ENCODE data around the gene ITGB1. TPM values are rescaled to one million over a fixed set of nuclear protein-coding genes. Genes with fewer than 3 reads are reported as not detected.

The ITGB1 gene
- total RNA-seq, 6 donors from 2014 or later, result 94.3 to 492 (median 340) TPM

DNA sequence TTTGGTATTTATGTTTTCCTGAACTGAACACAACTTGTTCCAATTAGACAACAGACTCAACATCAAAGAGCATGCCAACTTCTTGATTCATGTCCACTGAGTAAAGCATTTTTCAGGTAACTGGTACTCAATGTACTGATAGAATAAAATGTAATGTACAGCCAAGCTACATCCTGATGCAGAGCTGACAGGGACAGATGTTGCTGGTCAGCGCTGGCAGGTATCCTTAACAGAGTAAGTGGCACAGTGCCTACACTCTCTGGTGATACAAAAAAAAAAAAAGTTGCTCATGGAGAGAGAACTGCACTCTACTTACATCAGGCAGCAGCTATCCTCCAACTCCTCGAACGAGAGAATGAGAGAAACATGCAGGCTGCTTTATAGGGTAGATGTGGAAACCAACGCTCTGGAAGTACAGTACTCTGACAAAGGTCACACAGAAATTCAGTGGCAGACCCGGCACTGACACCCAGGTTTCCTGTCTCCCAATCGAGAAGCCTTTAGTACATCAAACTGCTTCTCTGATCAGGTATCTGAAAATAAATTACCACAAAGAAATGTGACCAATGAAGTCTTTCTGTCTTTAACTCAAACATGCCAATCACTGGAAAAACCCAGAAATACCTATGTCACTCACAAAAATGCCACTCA is 4.6 kb downstream of the ITGB1 start:
- no peaks in the 10 kb centered on the region for H3K9me3 ChIP-seq
- no peaks in the 10 kb centered on the region for H3K36me3 ChIP-seq
- H3K27ac ChIP-seq, result peak overlapping the region in 3 of 4 donors; percentile 5 to 55 (median 6)
- no peak overlapping the region for H3K4me3 ChIP-seq
- H3K4me1 ChIP-seq, result peaks cover 44 to 73% (median 59%) of the 10 kb centered on the region in 4 donors
- ATAC-seq (ENCODE audit: low FRiP score in 2 of 2) (no peak), DNase-seq (no peak)
- 37 to 50% methylated on average over 6 of the region's 6 CpGs for WGBS, 2 donors
- TF ChIP-seq, protein P1, sequence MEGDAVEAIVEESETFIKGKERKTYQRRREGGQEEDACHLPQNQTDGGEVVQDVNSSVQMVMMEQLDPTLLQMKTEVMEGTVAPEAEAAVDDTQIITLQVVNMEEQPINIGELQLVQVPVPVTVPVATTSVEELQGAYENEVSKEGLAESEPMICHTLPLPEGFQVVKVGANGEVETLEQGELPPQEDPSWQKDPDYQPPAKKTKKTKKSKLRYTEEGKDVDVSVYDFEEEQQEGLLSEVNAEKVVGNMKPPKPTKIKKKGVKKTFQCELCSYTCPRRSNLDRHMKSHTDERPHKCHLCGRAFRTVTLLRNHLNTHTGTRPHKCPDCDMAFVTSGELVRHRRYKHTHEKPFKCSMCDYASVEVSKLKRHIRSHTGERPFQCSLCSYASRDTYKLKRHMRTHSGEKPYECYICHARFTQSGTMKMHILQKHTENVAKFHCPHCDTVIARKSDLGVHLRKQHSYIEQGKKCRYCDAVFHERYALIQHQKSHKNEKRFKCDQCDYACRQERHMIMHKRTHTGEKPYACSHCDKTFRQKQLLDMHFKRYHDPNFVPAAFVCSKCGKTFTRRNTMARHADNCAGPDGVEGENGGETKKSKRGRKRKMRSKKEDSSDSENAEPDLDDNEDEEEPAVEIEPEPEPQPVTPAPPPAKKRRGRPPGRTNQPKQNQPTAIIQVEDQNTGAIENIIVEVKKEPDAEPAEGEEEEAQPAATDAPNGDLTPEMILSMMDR (IDR thresholded peaks at IDR 0.05), result no peak
- TF ChIP-seq POLR2A (IDR thresholded peaks at IDR 0.05), result no peak
- TF ChIP-seq POLR2AphosphoS5 (IDR thresholded peaks at IDR 0.05), result no peak
- TF ChIP-seq EP300 (IDR thresholded peaks at IDR 0.05), result no peak
- no peaks in the 10 kb centered on the region for H3K27me3 ChIP-seq

DNA sequence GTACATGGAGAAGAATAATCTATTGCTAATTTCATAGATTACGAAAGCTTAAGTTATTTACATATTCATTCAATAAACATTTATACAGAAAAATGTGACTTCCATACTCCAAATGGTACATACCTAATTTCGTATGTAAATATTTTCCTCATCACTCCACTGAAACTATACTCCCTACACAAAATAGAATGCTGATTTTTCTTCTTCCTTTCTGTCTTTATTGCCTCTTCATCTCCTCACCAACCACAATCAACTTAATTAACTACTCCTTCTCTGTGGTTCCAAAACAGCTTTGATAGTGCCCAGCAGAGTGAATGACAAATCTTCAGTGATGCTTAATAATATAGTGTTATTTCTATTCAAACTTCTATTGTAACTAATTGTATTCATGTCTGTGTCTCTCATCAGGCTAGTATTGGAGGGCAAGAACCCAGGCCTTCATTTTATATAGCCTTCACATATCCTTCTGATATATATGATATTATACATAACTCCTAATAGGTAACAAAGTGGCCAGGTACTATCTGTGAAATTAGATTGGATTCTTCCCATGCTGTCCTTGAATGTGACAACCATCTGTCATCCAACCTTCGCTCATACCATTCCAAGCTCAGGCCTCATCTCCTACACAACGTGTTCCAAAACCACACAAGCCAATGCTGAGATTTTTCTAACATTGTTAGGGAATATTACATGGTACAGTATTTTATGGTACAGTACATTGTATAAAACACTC is 5.3 kb downstream of the ITGB1 start:
- H3K27ac ChIP-seq, result peak overlapping the region in 2 of 4 donors; percentile 6 to 55
- no peaks in the 10 kb centered on the region for H3K36me3 ChIP-seq
- peaks cover 44 to 75% (median 62%) of the 10 kb centered on the region in 4 donors for H3K4me1 ChIP-seq
- no peak for TF ChIP-seq POLR2AphosphoS5 (IDR thresholded peaks at IDR 0.05)
- H3K4me3 ChIP-seq, result no peak overlapping the region
- ATAC-seq (ENCODE audit: low FRiP score in 2 of 2) (no peak), DNase-seq (no peak)
- no peaks in the 10 kb centered on the region for H3K27me3 ChIP-seq
- H3K9me3 ChIP-seq, result no peaks in the 10 kb centered on the region
- 88 to 90% methylated on average over 4 of the region's 4 CpGs for WGBS, 2 donors

DNA sequence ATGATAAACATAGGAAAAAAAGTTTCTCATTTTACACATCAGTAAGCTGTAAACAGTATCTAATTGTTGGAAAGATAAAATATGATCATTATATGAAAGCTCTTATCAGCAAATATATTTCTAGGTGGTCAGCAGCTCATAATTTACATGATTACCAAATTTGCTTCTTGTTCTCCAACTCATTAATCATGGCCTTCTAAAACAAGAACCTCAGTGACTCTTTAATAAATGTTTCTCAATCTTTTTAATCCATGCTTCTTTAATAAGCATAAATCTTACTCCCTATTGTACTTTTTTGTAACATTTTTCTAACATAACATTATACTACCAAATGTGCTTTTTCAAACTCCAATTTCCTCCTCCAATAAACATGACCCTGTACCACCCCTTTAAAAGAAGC is 5.9 kb downstream of the ITGB1 start:
- ATAC-seq (ENCODE audit: low FRiP score in 2 of 2), result no peak

DNA sequence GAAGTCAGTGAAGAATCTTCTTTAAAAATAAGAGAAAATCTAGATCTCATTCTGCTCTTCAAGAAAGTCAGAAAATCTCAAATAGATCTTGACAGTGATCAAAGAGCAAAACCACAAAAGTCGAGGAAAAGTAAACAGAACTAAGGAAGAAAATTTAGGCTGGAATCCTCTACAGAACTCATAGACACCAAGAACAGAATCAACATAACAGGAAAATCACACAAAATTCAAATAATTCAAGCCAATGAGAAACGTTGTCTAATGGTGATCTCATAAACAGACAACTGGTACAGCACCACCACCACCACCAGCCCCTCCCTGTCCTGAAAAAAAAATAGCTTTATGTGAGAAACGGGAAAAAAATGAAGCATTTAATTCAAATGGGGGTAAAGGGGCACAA is 6.9 kb downstream of the ITGB1 start:
- no peaks in the 10 kb centered on the region for H3K9me3 ChIP-seq
- H3K27ac ChIP-seq, result peak overlapping the region in 1 of 4 donors; percentile 69
- ATAC-seq (ENCODE audit: low FRiP score in 2 of 2), result no peak
- peaks cover 47 to 86% (median 64%) of the 10 kb centered on the region in 4 donors for H3K4me1 ChIP-seq
- no peak overlapping the region for H3K4me3 ChIP-seq
- TF ChIP-seq POLR2A (IDR thresholded peaks at IDR 0.05), result no peak
- TF ChIP-seq EP300 (IDR thresholded peaks at IDR 0.05), result no peak
- TF ChIP-seq, protein P1 (IDR thresholded peaks at IDR 0.05), result no peak
- no peak for TF ChIP-seq POLR2AphosphoS5 (IDR thresholded peaks at IDR 0.05)
- WGBS, 2 donors, result 38 to 41% methylated on average over 3 of the region's 3 CpGs
- no peak for DNase-seq
- H3K36me3 ChIP-seq, result no peaks in the 10 kb centered on the region
- no peaks in the 10 kb centered on the region for H3K27me3 ChIP-seq

More for the DNA sequence above, 5.9 kb downstream of the ITGB1 start:
- Histone ChIP-seq H3K36me3 (no peaks in the 10 kb centered on the region), H3K4me3 (no peak overlapping the region), H3K27ac (no peak overlapping the region), H3K4me1 (peaks cover 44 to 77% (median 64%) of the 10 kb centered on the region in 4 donors), H3K27me3 (no peaks in the 10 kb centered on the region), H3K9me3 (no peaks in the 10 kb centered on the region)
- no peak for DNase-seq
- TF ChIP-seq EP300 (IDR thresholded peaks at IDR 0.05), result no peak

DNA sequence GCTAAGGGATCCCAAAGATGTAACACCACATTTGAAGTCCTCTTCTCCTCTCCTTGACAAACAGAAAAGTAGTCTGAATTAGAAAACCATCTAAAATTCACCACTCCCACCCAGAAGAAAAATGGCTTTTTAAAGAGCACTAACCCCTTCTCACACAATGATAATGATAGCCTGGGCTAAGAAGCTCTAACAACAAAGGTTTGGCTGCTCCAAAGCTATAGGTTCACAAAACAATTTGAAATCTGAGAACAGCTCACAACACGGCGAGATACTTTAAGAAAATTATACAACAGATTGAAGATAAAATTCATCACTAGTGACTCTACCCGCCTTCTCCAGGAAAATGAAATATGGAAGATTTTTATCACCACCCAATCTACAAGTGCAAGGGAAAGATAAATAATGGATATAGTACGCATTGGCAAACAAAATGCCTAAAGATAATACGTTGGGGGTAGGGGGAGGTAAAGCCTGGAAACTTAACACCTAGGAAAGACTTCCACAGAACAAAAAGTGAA is 7.4 kb downstream of the ITGB1 start:
- WGBS, 2 donors, result 54 to 68% methylated on average over 5 of the region's 5 CpGs
- TF ChIP-seq, protein P1 (IDR thresholded peaks at IDR 0.05), result no peak
- TF ChIP-seq POLR2AphosphoS5 (IDR thresholded peaks at IDR 0.05) (no peak), EP300 (IDR thresholded peaks at IDR 0.05) (no peak), POLR2A (IDR thresholded peaks at IDR 0.05) (no peak)
- Histone ChIP-seq H3K9me3 (no peaks in the 10 kb centered on the region), H3K4me1 (peaks cover 50 to 84% (median 62%) of the 10 kb centered on the region in 4 donors), H3K27ac (peak overlapping the region in 2 of 4 donors; percentile 4 to 69), H3K36me3 (no peaks in the 10 kb centered on the region), H3K27me3 (no peaks in the 10 kb centered on the region), H3K4me3 (no peak overlapping the region)
- ATAC-seq (ENCODE audit: low FRiP score in 2 of 2) (no peak), DNase-seq (no peak)
